NCI-H2171 (cell line): Measurements from ENCODE around the gene KDF1.

Source experiments
- DNase-seq: peaks from one replicate; lab custom pipeline; 2025; lab: John Stamatoyannopoulos, UW

Gene KDF1, protein sequence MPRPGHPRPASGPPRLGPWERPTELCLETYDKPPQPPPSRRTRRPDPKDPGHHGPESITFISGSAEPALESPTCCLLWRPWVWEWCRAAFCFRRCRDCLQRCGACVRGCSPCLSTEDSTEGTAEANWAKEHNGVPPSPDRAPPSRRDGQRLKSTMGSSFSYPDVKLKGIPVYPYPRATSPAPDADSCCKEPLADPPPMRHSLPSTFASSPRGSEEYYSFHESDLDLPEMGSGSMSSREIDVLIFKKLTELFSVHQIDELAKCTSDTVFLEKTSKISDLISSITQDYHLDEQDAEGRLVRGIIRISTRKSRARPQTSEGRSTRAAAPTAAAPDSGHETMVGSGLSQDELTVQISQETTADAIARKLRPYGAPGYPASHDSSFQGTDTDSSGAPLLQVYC

DNA sequence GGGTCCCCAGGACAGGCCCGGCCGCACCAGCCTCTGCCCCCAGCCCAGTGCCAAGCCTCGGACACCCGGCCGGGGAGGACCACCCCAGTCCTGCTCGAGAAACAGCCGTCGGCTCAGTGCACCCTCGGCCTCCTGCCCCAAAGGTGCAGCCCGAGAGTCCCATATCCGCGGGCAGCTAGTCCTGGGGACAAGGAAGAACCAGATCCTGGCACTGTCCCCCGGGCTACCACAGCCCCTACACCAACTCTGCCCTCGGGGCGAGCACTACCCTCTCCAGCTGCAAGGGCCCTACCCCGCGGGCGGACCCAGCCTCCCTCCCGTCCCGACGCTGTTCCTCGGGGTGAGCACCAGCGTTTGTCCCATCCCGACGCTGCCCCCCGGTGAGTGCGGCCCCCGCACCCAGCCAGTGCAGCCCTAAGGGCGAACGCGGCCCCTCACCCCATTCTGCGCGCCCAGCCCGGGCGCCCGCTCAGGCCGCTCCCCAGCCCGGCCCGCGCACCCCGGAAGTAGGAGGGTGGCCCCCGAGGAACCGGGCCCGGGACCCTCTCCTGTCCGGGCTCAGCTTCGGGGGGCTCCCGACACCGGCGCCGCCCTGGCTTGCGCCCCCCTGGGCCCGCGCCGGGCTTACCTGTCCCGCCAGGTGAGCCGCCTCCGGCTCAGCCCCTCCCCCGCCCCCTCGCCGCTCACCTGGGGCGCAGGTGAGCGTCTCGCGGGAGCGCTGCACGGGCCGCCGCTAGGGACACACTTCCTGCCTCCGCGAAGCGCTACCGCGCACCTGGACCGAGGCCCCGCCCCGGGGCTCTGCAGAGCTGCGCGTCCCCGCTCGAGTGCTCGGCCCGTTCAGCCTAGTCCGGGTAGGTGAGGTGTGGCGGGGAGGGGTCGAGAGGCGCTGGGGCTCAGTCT is at the start of gene KDF1:
Gene KDF1 (minus strand): TSS at position 747 of the 903 bp plus-strand sequence. CDS start 8,088 bp downstream, outside the sequence.
- peak; percentile 76 for DNase-seq

DNA sequence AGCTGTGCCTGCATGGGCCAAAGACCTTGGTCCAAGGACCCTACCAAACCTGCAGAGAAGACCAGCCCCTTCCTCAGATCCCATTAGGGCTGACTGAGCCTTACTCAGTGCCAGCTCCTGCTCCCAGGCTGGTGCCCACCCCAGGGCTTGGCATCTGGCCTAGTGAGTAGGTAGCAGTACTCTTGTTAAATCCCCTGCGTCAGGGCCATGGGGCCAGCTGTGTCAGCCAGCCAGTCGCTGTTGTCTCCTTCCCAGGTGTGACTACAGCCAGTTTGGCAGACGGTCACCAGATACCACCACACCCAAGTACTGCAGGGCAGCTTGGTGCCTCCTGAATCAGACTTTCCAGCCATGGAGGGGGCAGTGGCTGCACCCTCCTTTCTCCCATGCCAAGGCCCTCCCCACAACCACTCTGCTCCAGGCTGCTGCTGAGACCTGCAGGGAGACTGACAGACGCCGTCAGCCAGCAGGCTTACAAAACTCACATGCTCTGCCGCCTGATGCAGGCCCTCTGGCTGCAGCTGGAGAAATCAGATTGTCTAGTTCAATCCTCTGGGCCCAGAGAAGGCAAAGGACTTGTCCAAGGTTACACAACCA is 49.4 kb upstream of the KDF1 start:
- no peak for DNase-seq

DNA sequence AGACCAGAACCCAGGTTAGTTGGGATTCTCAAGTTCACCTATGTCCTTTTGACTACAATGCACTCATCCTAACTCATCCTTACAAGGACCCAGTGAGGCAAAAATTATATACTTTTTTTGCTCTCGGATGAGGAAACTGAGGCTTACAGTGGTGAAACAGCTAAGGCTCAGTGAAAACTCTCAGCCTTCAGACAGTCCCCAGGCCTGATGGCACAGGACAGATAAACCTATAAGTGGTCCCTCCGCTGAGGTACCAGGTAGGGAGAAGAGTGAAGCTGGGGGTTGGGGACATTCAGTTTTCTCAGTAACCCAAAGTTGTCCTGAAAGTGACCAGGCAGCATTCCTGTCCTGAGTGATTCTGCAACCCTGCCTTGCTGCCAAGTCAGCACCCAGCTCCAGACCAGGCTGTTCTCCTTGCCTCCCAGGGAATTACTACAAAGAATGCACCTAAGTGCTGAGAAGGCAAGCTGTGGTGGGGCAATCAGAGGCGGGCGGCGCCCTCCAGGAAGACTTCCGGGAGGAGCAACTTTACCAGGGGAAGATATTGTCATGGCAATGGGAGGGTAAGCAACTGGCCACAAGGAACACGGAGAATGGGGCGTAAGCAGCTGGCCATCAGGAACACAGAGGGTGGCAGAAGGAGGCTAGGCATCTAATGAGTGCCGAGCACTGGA is 47.8 kb upstream of the KDF1 start:
- DNase-seq = no peak

DNA sequence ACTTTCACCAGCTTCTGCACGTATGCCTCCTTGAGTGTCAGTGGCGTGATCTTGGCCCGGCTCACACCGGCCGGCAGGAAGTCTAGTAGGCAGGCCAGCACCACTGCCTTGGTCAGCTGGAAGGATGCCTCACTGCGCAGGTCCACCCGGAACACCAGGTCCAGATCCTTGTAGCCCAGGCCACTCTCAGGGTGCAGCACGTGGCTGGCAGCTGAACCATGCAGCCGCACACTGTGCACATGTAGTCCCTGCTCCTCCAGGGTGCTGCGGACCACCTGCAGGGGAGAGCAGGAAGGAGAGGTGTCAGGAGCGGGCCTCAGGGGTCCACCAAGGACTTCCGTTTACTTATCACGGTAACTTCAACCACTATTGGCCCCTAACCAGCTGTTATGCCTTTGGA is 46.4 kb upstream of the KDF1 start:
- no peak for DNase-seq

DNA sequence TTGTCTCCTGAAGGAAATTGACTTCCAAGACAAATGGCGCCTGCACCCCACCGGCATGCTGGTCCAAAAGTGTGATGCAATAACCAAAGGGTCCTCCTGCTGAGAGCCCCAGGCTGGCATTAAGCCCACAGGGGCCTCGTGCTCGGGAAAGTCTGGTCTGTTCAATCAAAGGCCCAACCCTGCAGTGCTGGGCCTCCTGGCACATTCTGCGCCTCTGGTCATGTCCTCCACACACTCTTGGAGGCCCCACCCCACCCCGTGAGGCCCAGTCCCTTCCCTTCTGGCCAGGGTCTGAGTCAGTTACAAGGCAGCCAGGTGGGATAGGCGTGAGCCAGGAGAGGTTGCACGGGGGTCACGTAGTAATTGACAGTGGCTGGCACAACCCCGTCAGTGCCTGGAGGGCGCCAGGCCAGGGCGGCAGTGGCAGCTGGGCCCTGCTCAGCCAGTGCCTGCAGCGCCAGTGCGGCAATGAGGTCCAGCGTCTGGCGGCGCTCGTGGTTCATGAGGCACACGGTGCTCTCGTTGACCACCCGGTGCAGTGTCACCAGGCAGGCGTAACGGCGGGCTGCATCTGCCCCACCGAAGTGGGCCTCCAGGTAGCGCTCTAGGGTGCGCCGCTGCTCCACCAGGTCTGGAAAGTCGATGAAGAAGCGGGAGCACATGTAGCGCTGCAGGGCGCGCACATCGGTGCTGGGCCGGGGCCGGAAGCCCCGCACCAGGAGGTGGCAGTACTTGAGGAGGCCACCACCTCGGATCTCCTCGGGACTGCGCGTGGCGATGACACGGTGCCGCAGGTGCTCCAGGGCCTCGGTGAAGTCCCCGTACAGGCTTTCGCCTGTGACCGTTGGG is 45.6 kb upstream of the KDF1 start:
- DNase-seq = no peak

DNA sequence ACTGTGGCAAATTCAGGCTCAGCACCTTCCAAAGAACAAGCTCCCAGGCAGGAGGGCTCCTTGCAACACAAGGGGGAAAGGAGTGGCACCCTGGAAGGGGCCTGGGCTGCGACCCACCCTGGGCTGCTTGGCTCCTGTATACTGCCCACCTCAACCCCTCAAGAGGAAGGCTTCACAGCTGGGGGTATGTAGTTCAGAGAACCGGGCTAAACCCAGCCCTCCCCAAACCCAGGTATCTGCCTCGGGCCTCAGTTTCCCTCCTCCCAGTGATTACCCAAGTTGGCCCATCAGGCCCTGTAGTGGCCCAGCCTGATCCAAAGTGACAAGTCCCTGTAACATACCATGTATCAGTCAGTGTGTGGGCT is 44.9 kb upstream of the KDF1 start:
- DNase-seq = no peak

DNA sequence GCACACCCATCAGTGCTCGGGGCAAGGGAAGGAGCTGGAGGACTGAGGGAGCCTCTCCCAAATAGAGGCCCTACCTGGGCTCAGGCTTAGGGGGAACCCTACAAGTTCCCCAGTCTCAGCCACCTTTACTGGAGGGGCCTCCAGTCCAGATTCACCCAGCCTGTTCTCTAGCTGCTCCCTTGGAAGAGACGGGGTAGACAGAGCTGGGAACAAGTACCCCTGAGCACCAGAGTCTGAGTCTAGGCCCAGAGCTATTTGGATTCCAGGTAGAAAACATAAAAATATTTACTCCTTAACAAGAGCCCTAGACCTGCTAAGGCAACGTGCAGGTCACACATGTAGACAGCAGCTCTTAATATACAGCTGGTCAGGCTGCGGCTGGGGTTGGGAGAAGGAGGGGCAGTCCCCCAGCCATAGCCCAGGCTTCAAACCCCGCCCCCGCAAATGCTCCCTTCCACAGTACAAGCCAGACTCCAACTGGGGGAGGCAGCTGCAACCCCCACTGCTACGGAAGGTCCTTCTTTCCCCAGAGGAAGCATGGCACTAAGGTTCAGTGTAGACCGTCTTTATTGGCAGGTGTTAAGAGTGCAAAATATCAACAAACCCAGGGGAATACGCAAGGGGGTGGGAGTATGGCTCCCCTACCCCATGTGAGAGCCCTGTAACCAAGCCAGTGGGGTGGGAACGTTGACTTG is 44.4 kb upstream of the KDF1 start:
- no peak for DNase-seq

DNA sequence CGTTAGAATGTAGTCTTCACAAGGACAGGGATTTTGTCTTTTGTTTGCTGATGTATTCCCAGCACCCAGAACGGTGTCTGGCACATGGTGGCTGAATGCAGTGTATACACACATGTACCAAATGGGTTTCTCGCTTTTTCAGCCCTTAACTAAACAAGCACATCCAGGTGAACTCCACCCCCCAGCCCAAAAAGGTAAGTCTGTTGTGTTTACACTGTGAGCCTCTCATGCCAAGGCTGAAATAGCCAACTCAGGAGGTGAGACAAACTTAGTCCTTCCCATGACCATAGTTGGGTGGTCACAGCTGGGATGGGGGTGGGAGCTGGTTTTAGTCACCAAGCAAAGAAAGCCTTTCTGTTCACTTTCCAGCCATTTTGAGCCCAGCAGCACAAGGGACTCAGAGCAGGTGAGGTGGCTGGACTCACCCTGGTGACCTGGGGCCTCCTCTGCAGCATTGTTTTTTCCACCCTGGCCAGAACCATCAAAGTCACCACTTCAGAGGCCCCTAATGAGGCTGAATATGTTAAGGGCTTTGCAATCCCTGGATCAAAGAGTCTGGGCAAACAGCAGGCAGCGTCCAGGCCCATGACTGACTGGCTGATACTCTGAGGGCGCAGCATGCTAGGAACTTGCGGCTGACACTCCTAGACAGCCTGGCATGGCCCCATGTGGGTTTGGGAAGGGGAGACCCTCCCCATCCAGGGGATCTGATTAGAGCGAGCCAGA is 43.6 kb upstream of the KDF1 start:
- DNase-seq = no peak

DNA sequence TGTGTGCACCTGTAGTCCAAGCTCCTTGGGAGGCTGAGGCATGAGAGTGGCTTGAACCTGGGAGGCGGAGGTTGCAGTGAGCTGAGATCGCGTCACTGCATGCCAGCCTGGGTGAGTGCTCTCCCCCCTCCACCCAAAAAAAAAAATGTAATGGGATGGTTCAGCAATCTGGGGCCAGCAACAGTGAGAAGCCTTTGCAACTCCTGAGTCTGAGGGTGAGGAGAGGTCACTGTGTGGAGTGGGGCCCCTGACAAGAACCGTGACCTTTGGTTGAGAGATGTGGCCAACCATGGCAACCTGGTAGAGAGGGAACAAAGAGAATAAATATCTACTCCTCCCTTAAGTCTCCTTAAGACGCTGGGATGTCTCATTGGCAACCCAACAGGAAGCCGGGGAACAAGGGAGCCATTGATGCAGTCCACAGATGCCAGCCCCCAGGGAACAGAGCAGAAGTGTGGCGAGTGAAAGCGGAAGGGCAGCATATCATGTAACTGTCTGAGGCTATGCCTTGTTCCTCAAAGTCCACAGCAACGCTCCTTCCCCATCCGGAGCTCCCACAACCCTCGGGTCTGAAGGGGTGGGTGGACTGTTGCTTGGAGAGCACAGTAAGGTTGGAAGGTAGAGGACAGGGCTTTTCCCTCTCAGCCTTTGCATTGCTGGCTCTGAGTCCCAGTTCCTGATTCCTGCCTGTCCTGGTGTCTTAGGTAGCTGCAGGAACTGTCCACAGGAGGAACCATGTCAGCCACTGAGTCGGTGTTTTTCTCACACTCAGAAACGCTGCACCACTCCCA is 41.5 kb upstream of the KDF1 start:
- DNase-seq = no peak

DNA sequence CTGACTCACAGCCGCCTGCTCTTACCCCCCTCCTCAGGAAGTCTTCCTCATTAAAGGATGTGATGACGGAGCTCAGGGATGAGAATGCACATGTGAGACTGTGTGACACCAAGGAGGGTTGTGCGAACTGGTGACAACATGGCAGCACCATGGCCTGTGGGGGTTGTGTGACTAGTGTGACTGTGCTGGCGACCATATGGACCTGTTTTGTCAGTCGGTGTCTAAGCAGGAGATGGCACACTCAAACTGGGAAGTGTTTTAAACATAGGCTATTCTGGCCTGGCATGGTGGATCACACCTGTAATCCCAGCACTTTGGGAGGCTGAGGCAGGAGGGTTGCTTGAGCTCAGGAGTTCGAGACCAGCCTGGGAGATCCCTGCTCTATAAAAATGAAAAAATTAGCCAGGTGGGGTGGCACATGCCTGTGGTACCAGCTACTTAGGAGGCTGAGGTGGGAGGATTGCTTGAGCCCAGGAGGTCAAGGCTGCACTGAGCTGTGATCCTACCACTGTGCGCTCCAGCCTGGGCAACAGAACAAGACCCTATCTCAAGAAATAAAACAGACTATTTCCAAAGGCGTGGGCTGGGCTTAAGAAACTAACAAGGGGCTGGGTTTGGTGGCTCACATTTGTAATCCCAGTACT is 40.7 kb upstream of the KDF1 start:
- DNase-seq = no peak

DNA sequence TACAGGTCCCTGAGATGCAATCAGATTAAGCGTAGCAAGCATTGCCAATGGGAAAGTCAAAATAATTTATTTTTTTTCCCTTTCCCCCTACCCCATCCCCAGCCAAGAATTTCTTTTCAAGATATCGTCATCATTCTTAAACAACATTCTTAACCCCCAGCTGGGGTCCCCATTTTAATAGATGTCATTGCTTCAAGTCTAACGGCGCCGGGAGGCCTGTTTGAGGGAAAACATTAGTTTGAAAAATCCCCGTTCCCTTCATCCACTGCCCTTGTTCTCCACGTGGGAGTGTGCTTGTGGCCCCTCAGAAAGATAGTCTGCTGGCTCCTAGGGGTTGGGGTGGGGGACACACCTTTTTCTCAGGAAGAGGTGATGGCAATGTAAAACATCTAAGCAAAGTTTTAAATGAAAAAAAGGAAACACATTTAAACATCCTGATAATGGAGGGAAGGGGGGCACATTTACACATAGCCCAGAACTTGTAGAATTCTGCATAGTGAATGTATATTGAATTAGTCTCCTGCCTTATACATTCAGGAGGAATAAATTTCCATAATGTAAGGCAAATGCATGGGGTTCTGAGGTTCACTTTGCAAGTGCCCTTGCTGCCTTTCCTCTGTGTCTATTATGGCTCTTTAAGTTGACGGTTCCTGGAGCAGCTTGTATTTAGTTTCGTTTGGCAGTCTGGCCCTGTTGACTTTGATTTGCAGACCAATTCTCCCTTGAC is 40.0 kb upstream of the KDF1 start:
- DNase-seq = no peak

DNA sequence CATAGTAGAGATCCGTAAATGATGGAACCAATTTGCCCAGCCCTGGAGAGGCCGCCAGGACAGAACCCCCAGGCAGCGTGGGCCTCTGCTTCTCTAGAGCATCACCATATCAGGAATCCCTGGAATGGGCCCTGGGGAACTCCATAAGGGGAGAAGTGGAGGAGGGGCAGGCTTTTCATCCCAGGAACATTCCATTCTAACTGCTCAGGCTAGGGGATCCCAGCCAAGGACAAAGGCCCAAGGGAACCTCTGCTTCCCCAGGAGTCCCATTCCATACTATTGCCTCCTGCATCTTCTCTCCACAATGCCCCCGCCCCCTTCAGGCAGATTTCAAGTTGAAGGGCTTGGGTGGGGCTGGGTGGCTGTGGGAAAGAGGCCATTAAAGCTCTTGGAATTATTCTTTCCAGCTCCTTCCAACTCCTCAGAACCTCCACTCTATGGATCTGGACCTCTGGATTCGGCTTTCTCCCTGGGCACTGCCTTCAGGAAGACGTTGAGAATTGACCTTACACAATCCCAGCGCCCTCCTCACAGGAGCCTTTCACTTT is 39.2 kb upstream of the KDF1 start:
- no peak for DNase-seq

DNA sequence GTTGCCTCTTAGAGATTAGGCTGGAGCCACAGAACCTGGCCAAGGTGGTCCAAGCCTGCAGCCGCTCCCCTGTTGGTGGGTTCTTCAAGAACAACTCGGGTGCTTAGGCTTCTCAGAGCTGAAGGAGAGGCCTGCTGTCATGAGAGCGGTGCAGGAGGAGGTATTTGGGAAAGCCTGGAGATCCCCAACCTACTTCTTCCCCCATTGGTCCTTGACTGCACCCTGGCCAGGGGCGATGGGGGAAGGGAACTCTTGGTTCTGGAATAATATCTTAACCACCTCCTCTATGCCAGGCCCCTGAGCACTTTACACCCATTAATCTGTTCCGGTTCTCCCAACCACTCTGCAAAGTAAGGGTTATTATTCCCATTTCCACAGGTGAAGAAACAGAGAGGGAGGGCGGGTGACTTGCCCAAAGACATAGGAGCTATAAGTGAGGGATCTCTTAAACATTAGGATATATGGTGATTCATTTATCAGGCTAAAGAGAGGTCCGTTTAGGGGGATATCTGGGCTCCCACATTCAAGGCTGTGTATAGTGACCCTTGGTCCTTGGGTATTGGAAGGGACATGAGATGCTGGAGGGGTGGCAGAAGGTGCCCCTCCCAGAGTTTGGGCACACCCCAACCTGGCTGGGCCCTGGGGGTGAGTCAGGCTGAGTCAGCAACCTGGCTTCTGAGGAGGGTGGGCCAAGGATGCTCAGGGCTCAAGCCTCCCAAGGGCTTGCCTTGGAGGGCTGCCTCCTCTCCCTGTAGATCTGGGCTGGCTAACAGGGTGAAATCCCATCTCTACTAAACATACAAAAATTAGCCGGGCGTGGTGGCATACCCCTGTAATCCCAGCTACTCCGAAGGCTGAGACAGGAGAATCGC is 38.4 kb upstream of the KDF1 start:
- no peak for DNase-seq

DNA sequence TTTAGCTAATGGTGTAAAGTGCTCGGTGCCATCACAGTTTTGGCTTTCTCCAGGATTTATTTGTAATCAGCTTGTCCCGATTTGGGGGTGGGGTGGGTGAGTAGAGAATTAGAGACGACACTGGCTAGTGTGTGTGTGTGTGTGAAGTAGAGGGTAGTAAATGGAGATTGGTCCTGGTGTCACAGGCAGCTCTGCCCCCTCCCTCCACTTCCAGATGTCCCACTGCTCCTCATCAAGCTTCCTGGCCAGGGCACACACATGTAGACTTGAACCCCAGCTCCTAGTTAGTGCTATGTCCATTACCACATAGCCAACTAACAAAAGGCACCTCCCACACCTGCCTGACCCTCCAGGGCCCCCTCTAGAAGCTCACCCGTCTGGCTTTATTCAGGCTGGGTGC is 36.4 kb upstream of the KDF1 start:
- DNase-seq = no peak

DNA sequence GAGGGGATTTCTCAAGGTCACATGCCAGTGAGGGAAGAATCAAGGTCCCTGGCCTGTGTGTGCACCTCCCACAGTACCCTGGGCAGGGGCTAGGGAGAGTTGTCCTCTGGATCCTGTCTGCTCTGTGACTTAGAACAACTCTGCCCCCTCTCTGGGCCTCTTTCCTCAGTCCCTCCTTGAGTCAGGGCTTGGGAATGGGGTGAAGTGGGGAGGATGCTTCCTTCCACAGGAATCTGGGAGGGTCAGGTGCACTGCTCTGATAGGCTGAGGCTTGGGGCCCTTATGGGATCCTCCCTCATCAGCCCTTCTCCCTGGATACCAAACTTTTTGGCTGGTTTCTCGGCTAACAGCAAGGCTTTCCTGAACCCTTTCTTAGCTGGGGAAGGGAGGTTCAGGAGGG is 35.8 kb upstream of the KDF1 start:
- no peak for DNase-seq

DNA sequence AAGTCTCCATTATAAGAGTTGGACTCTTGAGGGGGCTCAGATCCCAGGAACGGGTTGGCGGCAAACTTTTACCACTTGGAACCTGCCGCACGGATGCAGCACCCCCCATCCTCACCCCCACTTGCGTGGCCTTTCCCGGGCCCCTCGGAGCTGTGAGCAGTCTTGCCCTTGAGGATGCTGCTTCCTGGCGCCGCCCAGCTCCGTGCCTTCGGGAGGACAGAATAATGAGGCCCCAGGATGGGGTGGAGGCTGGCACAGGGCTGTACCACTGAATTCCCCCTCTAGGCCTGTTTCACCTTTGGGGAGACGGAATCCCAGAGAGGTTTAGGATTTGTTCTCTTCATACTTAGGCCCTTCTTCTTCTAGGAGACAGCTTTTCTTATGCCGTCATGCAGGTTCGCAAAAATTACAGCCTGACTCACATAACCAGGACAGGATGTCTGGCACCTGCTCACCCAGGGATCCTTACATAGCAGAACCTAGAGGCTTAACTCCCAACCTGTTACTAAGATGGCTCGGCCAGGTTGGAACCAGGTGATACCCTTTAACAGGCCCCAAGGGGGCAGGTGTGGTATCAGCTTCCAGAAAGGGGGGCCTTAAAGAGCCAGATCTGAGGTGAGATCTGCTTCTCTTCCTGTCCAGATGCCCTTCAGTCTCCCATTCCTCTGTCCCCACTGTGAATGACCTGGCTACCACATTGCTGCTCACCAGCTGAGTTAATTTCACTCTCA is 34.7 kb upstream of the KDF1 start:
- peak; percentile 81 for DNase-seq
